Kidney (tissue), 14 donors: Measurements from ENCODE around the gene TTC39C. TPM values are rescaled to one million over a fixed set of nuclear protein-coding genes. Genes with fewer than 3 reads are reported as not detected.

ENCODE experiments used
- DNase-seq, 5 donors: peaks; one replicate each; pipeline ENCODE4 v3.0.0-alpha.2; 2013 to 2020
- FAIRE-seq: peaks from 2 replicates; lab custom pipeline; 2012; peaks lifted over from hg19 to GRCh38; lab: Jason Lieb, UNC
- H3K27ac ChIP-seq, 2 donors: one replicate each; pipeline ENCODE4 v1.7.0; 2013; ENCODE audit warnings: low read depth in 2 of 2, low read length in 2 of 2, inconsistent platforms in 1 of 2
- H3K27me3 ChIP-seq: one replicate; pipeline ENCODE4 v1.7.1; 2013; ENCODE audit warnings: low read length, inconsistent platforms; ENCODE audit not compliant: control insufficient read depth, insufficient read depth
- H3K36me3 ChIP-seq, 3 donors: one replicate each; pipeline versions ENCODE4 v1.7.0 to v1.7.1; 2013; ENCODE audit warnings: low read length in 3 of 3, control low read depth in 1 of 3, inconsistent platforms in 1 of 3; ENCODE audit not compliant: insufficient read depth in 3 of 3, control insufficient read depth in 2 of 3
- H3K4me1 ChIP-seq, 3 donors: one replicate each; pipeline versions ENCODE4 v1.7.0 to v1.7.1; 2013; ENCODE audit warnings: low read length in 3 of 3, inconsistent platforms in 1 of 3, low read depth in 1 of 3; ENCODE audit not compliant: control insufficient read depth in 2 of 3, insufficient read depth in 2 of 3
- H3K4me3 ChIP-seq, 3 donors: one replicate each; pipeline versions ENCODE4 v1.7.0 to v1.8.1; 2013; ENCODE audit warnings: low read length in 3 of 3, control low read depth in 1 of 3, inconsistent platforms in 1 of 3
- H3K9ac ChIP-seq, 3 donors: one replicate each; pipeline versions ENCODE4 v1.7.0 to v1.7.1; 2013; ENCODE audit warnings: low read length in 3 of 3, control low read depth in 1 of 3, inconsistent platforms in 1 of 3
- H3K9me3 ChIP-seq, 3 donors: one replicate each; pipeline versions ENCODE4 v1.7.0 to v1.7.1; 2013; ENCODE audit warnings: low read length in 3 of 3, control low read depth in 1 of 3, inconsistent platforms in 1 of 3; ENCODE audit not compliant: control insufficient read depth in 2 of 3, insufficient read depth in 1 of 3
- CTCF ChIP-seq: IDR thresholded peaks from 3 replicates; pipeline ENCODE4 v1.5.1; 2012; ENCODE audit warnings: mild to moderate bottlenecking, moderate library complexity, borderline replicate concordance; ENCODE audit not compliant: insufficient read depth; ENCODE audit errors: extremely low read depth
- intact Hi-C: fragments of 100-400 bp; cut with DNase I; formaldehyde crosslinking; loops from one replicate; pipeline ENCODE4 v1.11.1; 2022
- polyA plus RNA-seq: library from polyadenylated mRNA; stranded (reverse); fragments of 350-450 nt; fragmentation: Illumina TruSeq; extraction: RNeasy Lipid Tissue Mini Kit (QIAGEN cat#74804); gene quantifications from one replicate; pipeline ENCODE4 v1.2.3, GENCODE V29; 2014; ENCODE audit warnings: low read depth, low replicate concordance; ENCODE audit not compliant: insufficient read depth
- total RNA-seq: library from RNA; stranded (reverse); fragmentation: NEBNext Ultra II Directional; extraction: Animal tissue kit (Norgen Biotek cat#: 25700); gene quantifications from one replicate; pipeline ENCODE4 v1.2.1, GENCODE V29; 2021
- donor health status: control.
- donor health status: control.
- donor health status: control.
- donor health status: control.
- donor health status: control.
- donor health status: DM: yes; HTN: yes; CAD: no.
- donor health status: Normal renal cell carcinoma (clear cell type).

TTC39C gene
- total and polyA plus RNA-seq, 2 donors from 2014 or later: 2.8 to 17.4 TPM

- Histone ChIP-seq H3K9me3 (no peaks in the 10 kb centered on the region), H3K27ac (no peak overlapping the region), H3K27me3 (no peaks in the 10 kb centered on the region), H3K4me3 (no peak overlapping the region), H3K36me3 (no peaks in the 10 kb centered on the region), H3K4me1 (peaks cover 0 to 4% (median 4%) of the 10 kb centered on the region in 3 donors), H3K9ac (no peak overlapping the region)
- no peak for DNase-seq
- no peak for TF ChIP-seq CTCF
- FAIRE-seq: no peak
- intact Hi-C loops: no loop called here
Measured at GRCh38 chr18:24013051-24013450, 1.5 kb upstream of the TTC39C start.

- peak overlapping the region in 2 of 3 donors; percentile 25 to 34 for H3K9ac ChIP-seq
- no peak for FAIRE-seq
- no peaks in the 10 kb centered on the region for H3K36me3 ChIP-seq
- peaks cover 0 to 4% (median 4%) of the 10 kb centered on the region in 3 donors for H3K4me1 ChIP-seq
- no peaks in the 10 kb centered on the region for H3K9me3 ChIP-seq
- intact Hi-C loops: no loop called here
- DNase-seq: peak; percentile 63 to 82 (median 73)
- no peaks in the 10 kb centered on the region for H3K27me3 ChIP-seq
- peak overlapping the region; percentile 27 to 50 for H3K27ac ChIP-seq
- TF ChIP-seq CTCF: no peak
- H3K4me3 ChIP-seq: peak overlapping the region; percentile 52 to 66 (median 58)
Measured at GRCh38 chr18:24014986-24015638, 558 bp downstream of the TTC39C start.

GRCh38 chr18:24015639-24016631 is 1.4 kb downstream of the TTC39C start:
- intact Hi-C loops: no loop called here
- DNase-seq: peak in 2 of 5 donors; percentile 24 to 43
- Histone ChIP-seq H3K36me3 (no peaks in the 10 kb centered on the region), H3K9me3 (no peaks in the 10 kb centered on the region), H3K4me3 (peak overlapping the region; percentile 52 to 66 (median 58)), H3K9ac (peak overlapping the region in 1 of 3 donors; percentile 25), H3K27ac (no peak overlapping the region), H3K4me1 (peaks cover 0 to 4% (median 4%) of the 10 kb centered on the region in 3 donors), H3K27me3 (no peaks in the 10 kb centered on the region)
- FAIRE-seq: no peak
- no peak for TF ChIP-seq CTCF
